HCT116 (cell line): ENCODE data around the gene CDKN1A. TPM values are rescaled to one million over a fixed set of nuclear protein-coding genes. Genes with fewer than 3 reads are reported as not detected.

Experiments used
- ATAC-seq: fragments of 200-7000 bp; cut with Tn5 transposase; 2 replicates; pipeline ENCODE4 v1.9.1; 2020; ENCODE audit warnings: mild to moderate bottlenecking, moderate library complexity
- BruUV-seq: library from RNA; stranded (reverse); fragments of 400-500 nt; replicated peaks from 2 replicates; lab custom pipeline; 2021; lab: Mats Ljungman, UMichigan
- CTCF ChIA-PET: fragments of 300-600 bp; sonication (Branson Sonifier 250); formaldehyde crosslinking; loops from one replicate; lab custom pipeline; 2021; ENCODE audit warnings: antibody characterized with exemption; lab: Charles Lee
- POLR2A ChIA-PET: fragments of 300-600, 350-600 bp; sonication (Branson Sonifier 250); formaldehyde crosslinking; loops from one replicate; lab custom pipeline; 2021; ENCODE audit warnings: antibody characterized with exemption; lab: Charles Lee
- RAD21 ChIA-PET, 2 experiments: fragments of 300-600 bp; sonication (Branson Sonifier 250); formaldehyde crosslinking; loops; one replicate each; lab custom pipeline; 2023; ENCODE audit warnings: low total read pairs in 2 of 2; ENCODE audit not compliant: uncharacterized antibody in 2 of 2, unreplicated experiment in 2 of 2, low non-redundant PET in 1 of 2; lab: Charles Lee
- DNase-seq: peaks from one replicate; pipeline ENCODE4 v3.0.0-alpha.2; 2010; ENCODE audit warnings: low read depth, low spot score
- H2AFZ ChIP-seq: fragments of 200-600 bp; shearing (Covaris generic), sonication (generic); 2 replicates; pipeline ENCODE4 v1.6.1; 2017; ENCODE audit warnings: low read depth, mixed run types, mixed read lengths, antibody characterized with exemption, low read length; ENCODE audit not compliant: poor library complexity, severe bottlenecking
- H3K27ac ChIP-seq: 2 replicates; pipeline ENCODE4 v1.5.1; 2012; ENCODE audit warnings: low read depth, low read length
- H3K27me3 ChIP-seq: fragments of 200-600 bp; sonication (generic); 2 replicates; pipeline ENCODE4 v1.6.1; 2016; ENCODE audit warnings: mixed run types, low read length, mixed read lengths; ENCODE audit not compliant: insufficient read depth
- H3K36me3 ChIP-seq, 2 experiments: fragments of 200-500 bp in 1 of 2; fragments of 200-600 bp in 1 of 2; sonication (Bioruptor generic) in 1 of 2; sonication (generic) in 1 of 2; 2 replicates each; pipeline versions ENCODE4 v1.5.1 to v1.6.1; 2014 to 2016; ENCODE audit warnings: low read length in 2 of 2, inconsistent platforms in 1 of 2, mixed read lengths in 1 of 2, mixed run types in 1 of 2; ENCODE audit not compliant: insufficient read depth in 2 of 2, control insufficient read depth in 1 of 2
- H3K4me1 ChIP-seq, 2 experiments: fragments of 200-600 bp in 1 of 2; sonication (generic) in 1 of 2; 2 replicates each; pipeline versions ENCODE4 v1.5.1 to v1.6.1; 2012 to 2017; ENCODE audit warnings: low read length in 2 of 2, inconsistent platforms in 1 of 2, mild to moderate bottlenecking in 1 of 2, mixed read lengths in 1 of 2, mixed run types in 1 of 2, moderate library complexity in 1 of 2; ENCODE audit not compliant: insufficient read depth in 2 of 2, control insufficient read depth in 1 of 2
- H3K4me2 ChIP-seq: fragments of 200-600 bp; sonication (generic); 2 replicates; pipeline ENCODE4 v1.6.1; 2017; ENCODE audit warnings: mixed run types, low read length, mixed read lengths
- H3K4me3 ChIP-seq, 2 experiments: fragments of 200-600 bp in 1 of 2; sonication (generic) in 1 of 2; replicated peaks in 1 of 2; 2 replicates each; pipeline ENCODE4 v1.5.1; 2011 to 2016; ENCODE audit warnings: low read length in 2 of 2, control low read depth in 1 of 2, low read depth in 1 of 2, mild to moderate bottlenecking in 1 of 2, mixed read lengths in 1 of 2, mixed run types in 1 of 2
- H3K79me2 ChIP-seq: fragments of 200-600 bp; sonication (generic); 2 replicates; pipeline ENCODE4 v1.6.1; 2017; ENCODE audit warnings: mild to moderate bottlenecking, mixed run types, low read length, moderate library complexity, mixed read lengths; ENCODE audit not compliant: insufficient read depth
- H3K9ac ChIP-seq: fragments of 200-600 bp; sonication (generic); 2 replicates; pipeline ENCODE4 v1.6.1; 2016; ENCODE audit warnings: low read length, mixed read lengths
- H3K9me2 ChIP-seq: fragments of 200-600 bp; sonication (generic), shearing (Covaris generic); 2 replicates; pipeline ENCODE4 v1.6.1; 2017; ENCODE audit warnings: mixed run types, mild to moderate bottlenecking, moderate library complexity; ENCODE audit not compliant: insufficient read depth
- H3K9me3 ChIP-seq, 2 experiments: fragments of 200-500 bp in 1 of 2; fragments of 200-600 bp in 1 of 2; sonication (Bioruptor generic) in 1 of 2; sonication (generic) in 1 of 2; 2 replicates each; pipeline ENCODE4 v1.6.1; 2014 to 2017; ENCODE audit warnings: low read length in 2 of 2, mixed read lengths in 2 of 2, inconsistent platforms in 1 of 2, low read depth in 1 of 2, mild to moderate bottlenecking in 1 of 2, mixed run types in 1 of 2, moderate library complexity in 1 of 2; ENCODE audit not compliant: control insufficient read depth in 1 of 2, insufficient read depth in 1 of 2
- H4K20me1 ChIP-seq: fragments of 200-600 bp; sonication (generic), shearing (Covaris generic); 2 replicates; pipeline ENCODE4 v1.6.1; 2017; ENCODE audit warnings: mixed run types, mild to moderate bottlenecking, moderate library complexity; ENCODE audit not compliant: insufficient read depth
- ATF3 ChIP-seq: IDR thresholded peaks from 2 replicates; pipeline ENCODE4 v1.6.1; 2012
- EGR1 ChIP-seq: IDR thresholded peaks from 2 replicates; pipeline ENCODE4 v1.6.1; 2012; ENCODE audit warnings: low read depth
- EZH2 ChIP-seq: fragments of 200-600 bp; sonication (generic); IDR thresholded peaks from 2 replicates; pipeline ENCODE4 v1.6.1; 2017; ENCODE audit warnings: antibody characterized with exemption, mixed run types
- EZH2phosphoT487 ChIP-seq: fragments of 200-600 bp; IDR thresholded peaks from 2 replicates; pipeline ENCODE4 v1.6.1; 2018; ENCODE audit warnings: antibody characterized with exemption, borderline replicate concordance
- FOSL1 ChIP-seq: IDR thresholded peaks from 2 replicates; pipeline ENCODE4 v1.6.1; 2012; ENCODE audit warnings: low read depth
- POLR2AphosphoS5 ChIP-seq: IDR thresholded peaks from 2 replicates; pipeline ENCODE4 v1.6.1; 2011; ENCODE audit warnings: mild to moderate bottlenecking, low read depth, low read length, moderate library complexity
- RAD21 ChIP-seq: IDR thresholded peaks from 2 replicates; pipeline ENCODE4 v1.6.1; 2012; ENCODE audit warnings: low read depth, mild to moderate bottlenecking
- REST ChIP-seq: IDR thresholded peaks from 2 replicates; pipeline ENCODE4 v1.6.1; 2012; ENCODE audit warnings: low read depth
- SIN3A ChIP-seq: IDR thresholded peaks from 2 replicates; pipeline ENCODE4 v1.6.1; 2012; ENCODE audit warnings: low read depth
- SP1 ChIP-seq: IDR thresholded peaks from 2 replicates; pipeline ENCODE4 v1.6.1; 2012; ENCODE audit warnings: low read depth
- TCF7L2 ChIP-seq: IDR thresholded peaks from 2 replicates; pipeline ENCODE4 v1.7.0; 2011; ENCODE audit warnings: borderline replicate concordance, inconsistent platforms; ENCODE audit not compliant: insufficient read depth, insufficient read length; ENCODE audit errors: extremely low read depth
- YY1 ChIP-seq: IDR thresholded peaks from 2 replicates; pipeline ENCODE4 v1.6.1; 2011; ENCODE audit warnings: low read length, low read depth, moderate library complexity, mild to moderate bottlenecking; ENCODE audit not compliant: insufficient replicate concordance; ENCODE audit errors: extremely low read depth
- ZBTB33 ChIP-seq: IDR thresholded peaks from 2 replicates; pipeline ENCODE4 v1.6.1; 2011; ENCODE audit warnings: mild to moderate bottlenecking, low read length, moderate library complexity; ENCODE audit not compliant: insufficient replicate concordance; ENCODE audit errors: extremely low read depth
- ZNF274 ChIP-seq: fragments of 200-500 bp; sonication (Bioruptor generic); IDR thresholded peaks from 2 replicates; pipeline ENCODE4 v1.6.1; 2014; ENCODE audit warnings: mild to moderate bottlenecking, low read depth, low read length, inconsistent platforms
- intact Hi-C: fragments of 100-400 bp; cut with micrococcal nuclease; formaldehyde crosslinking; loops from 2 replicates; pipeline ENCODE4 v1.10.0; 2022
- total RNA-seq: library from RNA; stranded (reverse); gene quantifications from one replicate; pipeline ENCODE4 v1.2.1, GENCODE V29; 2021; ENCODE audit not compliant: unreplicated experiment

CDKN1A gene
- total RNA-seq, 1 experiment from 2014 or later = 179 TPM

GRCh38 chr6:36716476-36717093 lies 38.1 kb downstream of the CDKN1A start (continued):
- TF ChIP-seq ATF3 (no peak), REST (no peak), EGR1 (no peak), SIN3A (no peak)

- ATAC-seq = no peak
- H3K36me3 ChIP-seq = no peaks in the 10 kb centered on the region
- DNase-seq = no peak
- intact Hi-C loops = no loop called here
- BruUV-seq = no TSS peak
- H3K9ac ChIP-seq = no peak overlapping the region
- H3K4me2 ChIP-seq = no peak overlapping the region
- H2AFZ ChIP-seq = no peak overlapping the region
- H3K4me3 ChIP-seq = no peak overlapping the region
- no peaks in the 10 kb centered on the region for H3K79me2 ChIP-seq
- no peak overlapping the region for H3K27ac ChIP-seq
- H4K20me1 ChIP-seq = no peaks in the 10 kb centered on the region
- CTCF ChIA-PET = no interaction called here
- POLR2A ChIA-PET = no interaction called here
- H3K9me2 ChIP-seq = no peaks in the 10 kb centered on the region
- H3K27me3 ChIP-seq = no peaks in the 10 kb centered on the region
- H3K9me3 ChIP-seq = no peaks in the 10 kb centered on the region
- RAD21 ChIA-PET = no interaction called here
- no peaks in the 10 kb centered on the region for H3K4me1 ChIP-seq
- TF ChIP-seq SP1 = no peak
- TF ChIP-seq ZNF274 = no peak
- TF ChIP-seq TCF7L2 = no peak
- no peak for TF ChIP-seq RAD21
- TF ChIP-seq ATF3 = no peak
- TF ChIP-seq POLR2AphosphoS5 = no peak
- no peak for TF ChIP-seq FOSL1
- TF ChIP-seq EZH2 = no peak
- TF ChIP-seq SIN3A = no peak
- TF ChIP-seq YY1 = no peak
- TF ChIP-seq ZBTB33 = no peak
- TF ChIP-seq EZH2phosphoT487 = no peak
These were observed 38.8 kb downstream of the CDKN1A start for GRCh38 chr6:36717231-36717825.
